Activated CD4-positive, alpha-beta memory T cell treated with anti-CD3 and anti-CD28 coated beads for 36 hours (primary cell): Measurements from ENCODE around the gene ALDH1B1. TPM values are rescaled to one million over a fixed set of nuclear protein-coding genes. Genes with fewer than 3 reads are reported as not detected.
A peak's percentile ranks its signal among the peaks of the same experiment; 100 is the strongest.

Source experiments
- CTCF ChIA-PET: fragments of 350-600 bp; sonication (Branson Sonifier 250); formaldehyde crosslinking; loops from one replicate; lab custom pipeline; 2021; ENCODE audit warnings: antibody characterized with exemption, inconsistent platforms; lab: Charles Lee
- POLR2A ChIA-PET: fragments of 350-600 bp; sonication (Branson Sonifier 250); formaldehyde crosslinking; loops from one replicate; lab custom pipeline; 2021; ENCODE audit warnings: antibody characterized with exemption; lab: Charles Lee
- DNase-seq: peaks from one replicate; pipeline ENCODE4 v3.0.0-alpha.2; 2020
- H3K27ac Mint-ChIP-seq: one replicate; pipeline ENCODE4 v1.8.0; 2021; ENCODE audit warnings: mixed read lengths
- H3K27me3 Mint-ChIP-seq: one replicate; pipeline ENCODE4 v1.8.0; 2021; ENCODE audit warnings: mixed read lengths
- H3K36me3 Mint-ChIP-seq: one replicate; pipeline ENCODE4 v1.8.0; 2021; ENCODE audit warnings: mixed read lengths
- H3K4me1 Mint-ChIP-seq: one replicate; pipeline ENCODE4 v1.8.0; 2021; ENCODE audit warnings: low read depth, mixed read lengths
- H3K4me3 Mint-ChIP-seq: one replicate; pipeline ENCODE4 v1.8.0; 2021; ENCODE audit warnings: mild to moderate bottlenecking, mixed read lengths
- H3K9me3 Mint-ChIP-seq: one replicate; pipeline ENCODE4 v1.8.0; 2021; ENCODE audit warnings: mixed read lengths
- intact Hi-C: fragments of 100-400 bp; cut with micrococcal nuclease; formaldehyde crosslinking; loops from one replicate; pipeline ENCODE4 v1.15.1; 2023
- total RNA-seq, 2 experiments: library from RNA; stranded (reverse); gene quantifications; one replicate each; pipeline ENCODE4 v1.2.3, GENCODE V29; 2021

Gene ALDH1B1
- total RNA-seq, 2 experiments from 2014 or later: 22.1 to 22.2 TPM

- H3K9me3 Mint-ChIP-seq: no peaks in the 10 kb centered on the region
- no peak overlapping the region for H3K4me3 Mint-ChIP-seq
- CTCF ChIA-PET: interaction anchor here (0.6 kb wide), 1 partner anchor 357 kb away, joined by 6 read pairs; no protein-coding TSS in a partner anchor
- H3K27me3 Mint-ChIP-seq: peaks cover 3% of the 10 kb centered on the region
- intact Hi-C loops: no loop called here
- H3K27ac Mint-ChIP-seq: no peak overlapping the region
- H3K4me1 Mint-ChIP-seq: no peaks in the 10 kb centered on the region
- POLR2A ChIA-PET: no interaction called here
- no peak for DNase-seq
- H3K36me3 Mint-ChIP-seq: no peaks in the 10 kb centered on the region
Measured at GRCh38 chr9:38355517-38356120, 36.9 kb upstream of the ALDH1B1 start.

GRCh38 chr9:38356851-38357250 is 35.7 kb upstream of the ALDH1B1 start:
- H3K36me3 Mint-ChIP-seq: no peaks in the 10 kb centered on the region
- no peaks in the 10 kb centered on the region for H3K9me3 Mint-ChIP-seq
- no peak overlapping the region for H3K27ac Mint-ChIP-seq
- POLR2A ChIA-PET: no interaction called here
- H3K4me1 Mint-ChIP-seq: no peaks in the 10 kb centered on the region
- intact Hi-C loops: no loop called here
- no peak overlapping the region for H3K4me3 Mint-ChIP-seq
- CTCF ChIA-PET: no interaction called here
- no peak for DNase-seq
- H3K27me3 Mint-ChIP-seq: no peaks in the 10 kb centered on the region

- Mint-ChIP-seq H3K27me3 (no peaks in the 10 kb centered on the region), H3K36me3 (no peaks in the 10 kb centered on the region), H3K4me1 (no peaks in the 10 kb centered on the region), H3K9me3 (no peaks in the 10 kb centered on the region), H3K4me3 (no peak overlapping the region), H3K27ac (no peak overlapping the region)
- DNase-seq: no peak
- ChIA-PET CTCF (no interaction called here), POLR2A (no interaction called here)
- intact Hi-C loops: no loop called here
Measured at GRCh38 chr9:38357350-38358114, 35.0 kb upstream of the ALDH1B1 start.

GRCh38 chr9:38358390-38359296 is 33.9 kb upstream of the ALDH1B1 start:
- H3K27me3 Mint-ChIP-seq: no peaks in the 10 kb centered on the region
- intact Hi-C loops: no loop called here
- no peak overlapping the region for H3K27ac Mint-ChIP-seq
- H3K9me3 Mint-ChIP-seq: no peaks in the 10 kb centered on the region
- no peaks in the 10 kb centered on the region for H3K36me3 Mint-ChIP-seq
- ChIA-PET POLR2A (no interaction called here), CTCF (no interaction called here)
- DNase-seq: no peak
- H3K4me1 Mint-ChIP-seq: no peaks in the 10 kb centered on the region
- H3K4me3 Mint-ChIP-seq: no peak overlapping the region

GRCh38 chr9:38359297-38359653 is 33.2 kb upstream of the ALDH1B1 start:
- Mint-ChIP-seq H3K36me3 (no peaks in the 10 kb centered on the region), H3K4me3 (no peak overlapping the region), H3K9me3 (no peaks in the 10 kb centered on the region), H3K27ac (no peak overlapping the region), H3K4me1 (no peaks in the 10 kb centered on the region), H3K27me3 (no peaks in the 10 kb centered on the region)
- POLR2A ChIA-PET: no interaction called here
- DNase-seq: no peak
- intact Hi-C loops: no loop called here
- CTCF ChIA-PET: no interaction called here

GRCh38 chr9:38359689-38360385 is 32.7 kb upstream of the ALDH1B1 start:
- intact Hi-C loops: loop anchor here (10.0 kb wide), 2 partner anchors 275 to 445 kb away; no protein-coding TSS in a partner anchor
- no peaks in the 10 kb centered on the region for H3K36me3 Mint-ChIP-seq
- H3K27me3 Mint-ChIP-seq: no peaks in the 10 kb centered on the region
- POLR2A ChIA-PET: no interaction called here
- DNase-seq: no peak
- no peak overlapping the region for H3K4me3 Mint-ChIP-seq
- H3K27ac Mint-ChIP-seq: no peak overlapping the region
- H3K9me3 Mint-ChIP-seq: no peaks in the 10 kb centered on the region
- CTCF ChIA-PET: no interaction called here
- no peaks in the 10 kb centered on the region for H3K4me1 Mint-ChIP-seq

GRCh38 chr9:38360839-38361472 is 31.5 kb upstream of the ALDH1B1 start:
- ChIA-PET POLR2A (no interaction called here), CTCF (interaction anchor here (0.6 kb wide), 1 partner anchor 731 kb away, joined by 4 read pairs; no protein-coding TSS in a partner anchor)
- DNase-seq: no peak
- H3K36me3 Mint-ChIP-seq: no peaks in the 10 kb centered on the region
- H3K27me3 Mint-ChIP-seq: no peaks in the 10 kb centered on the region
- intact Hi-C loops: loop anchor here (10.0 kb wide), 2 partner anchors 276 to 446 kb away; no protein-coding TSS in a partner anchor
- H3K4me1 Mint-ChIP-seq: no peaks in the 10 kb centered on the region
- no peak overlapping the region for H3K27ac Mint-ChIP-seq
- no peaks in the 10 kb centered on the region for H3K9me3 Mint-ChIP-seq
- H3K4me3 Mint-ChIP-seq: no peak overlapping the region

GRCh38 chr9:38361473-38361850 is 31.0 kb upstream of the ALDH1B1 start:
- no peak overlapping the region for H3K4me3 Mint-ChIP-seq
- ChIA-PET POLR2A (no interaction called here), CTCF (no interaction called here)
- intact Hi-C loops: loop anchor here (10.0 kb wide), 2 partner anchors 277 to 447 kb away; no protein-coding TSS in a partner anchor
- DNase-seq: no peak
- H3K4me1 Mint-ChIP-seq: no peaks in the 10 kb centered on the region
- no peak overlapping the region for H3K27ac Mint-ChIP-seq
- no peaks in the 10 kb centered on the region for H3K9me3 Mint-ChIP-seq
- H3K36me3 Mint-ChIP-seq: no peaks in the 10 kb centered on the region
- no peaks in the 10 kb centered on the region for H3K27me3 Mint-ChIP-seq

- CTCF ChIA-PET: interaction anchor here (0.7 to 1.4 kb wide), 3 partner anchors 9 to 449 kb away, joined by 3 to 6 read pairs (median 3); no protein-coding TSS in a partner anchor
- no peak overlapping the region for H3K27ac Mint-ChIP-seq
- intact Hi-C loops: loop anchor here (10.0 kb wide), 2 partner anchors 278 to 448 kb away; no protein-coding TSS in a partner anchor
Measured at GRCh38 chr9:38362852-38363588, 29.5 kb upstream of the ALDH1B1 start.

GRCh38 chr9:38363589-38363925 is 28.9 kb upstream of the ALDH1B1 start:
- ChIA-PET CTCF (interaction anchor here (0.7 to 1.4 kb wide), 3 partner anchors 10 to 450 kb away, joined by 3 to 6 read pairs (median 3); no protein-coding TSS in a partner anchor), POLR2A (no interaction called here)
- no peak for DNase-seq
- H3K36me3 Mint-ChIP-seq: no peaks in the 10 kb centered on the region
- no peak overlapping the region for H3K27ac Mint-ChIP-seq
- H3K4me3 Mint-ChIP-seq: no peak overlapping the region
- H3K4me1 Mint-ChIP-seq: no peaks in the 10 kb centered on the region
- no peaks in the 10 kb centered on the region for H3K9me3 Mint-ChIP-seq
- no peaks in the 10 kb centered on the region for H3K27me3 Mint-ChIP-seq
- intact Hi-C loops: loop anchor here (10.0 kb wide), 2 partner anchors 279 to 449 kb away; no protein-coding TSS in a partner anchor

More at GRCh38 chr9:38362852-38363588, 29.5 kb upstream of the ALDH1B1 start:
- H3K9me3 Mint-ChIP-seq: no peaks in the 10 kb centered on the region
- peak overlapping the region; percentile 18 for H3K4me3 Mint-ChIP-seq
- no peaks in the 10 kb centered on the region for H3K36me3 Mint-ChIP-seq
- no peaks in the 10 kb centered on the region for H3K4me1 Mint-ChIP-seq
- peak; percentile 19 for DNase-seq
- no peaks in the 10 kb centered on the region for H3K27me3 Mint-ChIP-seq
- POLR2A ChIA-PET: no interaction called here

GRCh38 chr9:38367898-38368297 is 24.6 kb upstream of the ALDH1B1 start:
- Mint-ChIP-seq H3K36me3 (no peaks in the 10 kb centered on the region), H3K27me3 (peaks cover 4% of the 10 kb centered on the region), H3K4me3 (no peak overlapping the region), H3K4me1 (no peaks in the 10 kb centered on the region), H3K9me3 (no peaks in the 10 kb centered on the region), H3K27ac (no peak overlapping the region)
- DNase-seq: no peak
- ChIA-PET CTCF (no interaction called here), POLR2A (no interaction called here)
- intact Hi-C loops: loop anchor here (10.0 kb wide), 2 partner anchors 283 to 453 kb away; no protein-coding TSS in a partner anchor
